ENCODE measurements around the gene FASTK.

DNA sequence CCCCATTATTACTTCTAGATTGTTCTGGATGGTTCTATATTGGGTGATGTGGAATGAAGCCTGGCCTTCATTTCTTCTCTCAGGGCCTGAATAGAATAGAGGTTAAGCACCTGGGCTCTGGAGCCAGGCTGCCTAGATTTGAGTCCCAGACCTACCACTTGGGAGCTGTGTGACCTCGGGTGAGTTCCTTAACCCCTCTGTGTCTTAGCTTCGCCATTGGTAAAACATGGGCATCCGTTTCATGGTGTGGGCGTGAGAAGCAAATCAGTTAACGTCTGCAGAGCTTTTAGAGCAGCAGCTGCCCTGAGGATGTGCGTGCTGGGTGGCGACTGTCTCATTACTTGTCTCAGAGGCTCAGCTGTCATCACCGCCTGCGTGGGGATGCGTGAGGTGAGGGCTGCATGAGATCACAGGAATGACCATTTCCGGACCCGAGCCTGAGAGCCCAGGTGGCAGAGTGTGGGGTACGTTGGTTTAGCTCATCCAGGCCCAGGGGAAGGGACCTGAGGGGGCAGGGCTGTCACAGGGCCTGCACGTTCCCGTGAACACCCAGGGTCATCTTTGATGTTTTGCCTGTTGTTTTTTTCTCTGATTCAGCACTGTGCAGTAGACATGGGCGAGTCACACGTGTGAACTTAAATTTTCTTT, 15.3 kb upstream of the FASTK start:
- TF ChIP-seq, protein P1, sequence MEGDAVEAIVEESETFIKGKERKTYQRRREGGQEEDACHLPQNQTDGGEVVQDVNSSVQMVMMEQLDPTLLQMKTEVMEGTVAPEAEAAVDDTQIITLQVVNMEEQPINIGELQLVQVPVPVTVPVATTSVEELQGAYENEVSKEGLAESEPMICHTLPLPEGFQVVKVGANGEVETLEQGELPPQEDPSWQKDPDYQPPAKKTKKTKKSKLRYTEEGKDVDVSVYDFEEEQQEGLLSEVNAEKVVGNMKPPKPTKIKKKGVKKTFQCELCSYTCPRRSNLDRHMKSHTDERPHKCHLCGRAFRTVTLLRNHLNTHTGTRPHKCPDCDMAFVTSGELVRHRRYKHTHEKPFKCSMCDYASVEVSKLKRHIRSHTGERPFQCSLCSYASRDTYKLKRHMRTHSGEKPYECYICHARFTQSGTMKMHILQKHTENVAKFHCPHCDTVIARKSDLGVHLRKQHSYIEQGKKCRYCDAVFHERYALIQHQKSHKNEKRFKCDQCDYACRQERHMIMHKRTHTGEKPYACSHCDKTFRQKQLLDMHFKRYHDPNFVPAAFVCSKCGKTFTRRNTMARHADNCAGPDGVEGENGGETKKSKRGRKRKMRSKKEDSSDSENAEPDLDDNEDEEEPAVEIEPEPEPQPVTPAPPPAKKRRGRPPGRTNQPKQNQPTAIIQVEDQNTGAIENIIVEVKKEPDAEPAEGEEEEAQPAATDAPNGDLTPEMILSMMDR (IDR thresholded peaks at IDR 0.05) = no peak
- no peak for TF ChIP-seq EP300 (IDR thresholded peaks at IDR 0.05)
- TF ChIP-seq POLR2A (IDR thresholded peaks at IDR 0.05) = no peak
- TF ChIP-seq POLR2AphosphoS5 (IDR thresholded peaks at IDR 0.05) = no peak
